Small intestine (tissue), 7 donors: ENCODE results near the gene ITPR2. TPM values are rescaled to one million over a fixed set of nuclear protein-coding genes. Genes with fewer than 3 reads are reported as not detected.
"Not testable (repeated sequence)": the region's sequence is repeated elsewhere in the genome, so short reads cannot be mapped to it uniquely, and the experiment has no call there.

Source experiments
- DNase-seq, 2 donors: peaks; one replicate each; pipeline versions ENCODE4 v3.0.0 to v3.0.0-alpha.2; 2013
- FAIRE-seq: peaks from 2 replicates; lab custom pipeline; 2012; peaks lifted over from hg19 to GRCh38; lab: Jason Lieb, UNC
- H3K27ac ChIP-seq, 3 donors: one replicate each; pipeline ENCODE4 v1.5.1; 2013; ENCODE audit warnings: low read length in 2 of 3, mild to moderate bottlenecking in 2 of 3, control low read depth in 1 of 3, inconsistent platforms in 1 of 3, low read depth in 1 of 3, moderate library complexity in 1 of 3
- H3K27me3 ChIP-seq, 3 donors: one replicate each; pipeline ENCODE4 v1.6.1; 2013; ENCODE audit warnings: low read length in 3 of 3, inconsistent platforms in 1 of 3; ENCODE audit not compliant: control insufficient read depth in 3 of 3, insufficient read depth in 3 of 3
- H3K36me3 ChIP-seq, 3 donors: one replicate each; pipeline ENCODE4 v1.6.1; 2013; ENCODE audit warnings: low read length in 3 of 3, inconsistent platforms in 1 of 3, low read depth in 1 of 3, mild to moderate bottlenecking in 1 of 3, moderate library complexity in 1 of 3; ENCODE audit not compliant: control insufficient read depth in 3 of 3, insufficient read depth in 2 of 3
- H3K4me1 ChIP-seq, 3 donors: one replicate each; pipeline ENCODE4 v1.6.1; 2013; ENCODE audit warnings: low read length in 2 of 3, inconsistent platforms in 1 of 3, low read depth in 1 of 3, mild to moderate bottlenecking in 1 of 3, moderate library complexity in 1 of 3; ENCODE audit not compliant: control insufficient read depth in 3 of 3, insufficient read depth in 2 of 3
- H3K4me3 ChIP-seq, 3 donors: one replicate each; pipeline ENCODE4 v1.5.1; 2013; ENCODE audit warnings: low read length in 3 of 3, control low read depth in 1 of 3, inconsistent platforms in 1 of 3, low read depth in 1 of 3, mild to moderate bottlenecking in 1 of 3, moderate library complexity in 1 of 3
- H3K9me3 ChIP-seq, 2 donors: one replicate each; pipeline ENCODE4 v1.6.1; 2013; ENCODE audit warnings: low read depth in 1 of 2, low read length in 1 of 2; ENCODE audit not compliant: control insufficient read depth in 2 of 2, insufficient read depth in 1 of 2
- WGBS, 3 donors: extraction: QIAGEN DNeasy Blood & Tissue Kit; methylation state at CpG; one replicate each; pipeline ENCODE4 v1.1.7; 2013; 5-methylcytosine and 5-hydroxymethylcytosine counted together
- polyA plus RNA-seq, 4 donors: library from polyadenylated mRNA; stranded (reverse) in 3 of 4; unstranded in 1 of 4; fragments of 200-250 nt in 3 of 4; fragments of 120-200 nt in 1 of 4; gene quantifications; one replicate each; pipeline versions ENCODE4 v1.2.1 to v1.2.3, GENCODE V29; 2013
- donor health status: healthy with polysubstance abuse.
- donor health status: control.
- donor health status: control.
- donor health status: Bipolar disorder and iron deficiency.
- donor health status: healthy.

The ITPR2 gene
- polyA plus RNA-seq, 4 donors: 2.2 to 9.2 (median 4.4) TPM

DNA sequence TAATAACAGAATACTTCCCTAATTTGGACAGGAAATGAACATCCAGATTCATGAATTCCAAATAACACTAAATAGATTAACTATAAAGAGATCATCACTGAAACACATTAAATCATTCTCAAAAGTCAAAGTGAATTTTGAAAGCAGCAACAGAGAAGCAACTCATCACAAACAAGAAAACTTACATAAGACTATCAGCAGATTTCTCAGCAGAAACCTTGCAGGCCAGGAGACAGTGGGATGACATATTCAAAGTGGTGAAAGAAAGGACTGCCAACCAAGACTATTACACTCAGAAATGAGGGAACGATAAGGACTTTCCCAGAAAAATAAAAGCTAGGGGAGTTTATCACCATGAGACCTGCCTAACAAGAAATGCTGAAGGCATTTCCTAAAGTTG is 70.8 kb downstream of the ITPR2 start:
- H3K4me3 ChIP-seq: no peak overlapping the region
- no peaks in the 10 kb centered on the region for H3K27me3 ChIP-seq
- FAIRE-seq (no peak), DNase-seq (no peak)
- H3K9me3 ChIP-seq: peaks cover 0 to 18% of the 10 kb centered on the region in 2 donors
- H3K4me1 ChIP-seq: no peaks in the 10 kb centered on the region
- 100% methylated on average over 1 of the region's 1 CpG for whole genome bisulfite sequencing, 3 donors
- peaks cover 0 to 4% (median 0%) of the 10 kb centered on the region in 3 donors for H3K36me3 ChIP-seq
- no peak overlapping the region for H3K27ac ChIP-seq

DNA sequence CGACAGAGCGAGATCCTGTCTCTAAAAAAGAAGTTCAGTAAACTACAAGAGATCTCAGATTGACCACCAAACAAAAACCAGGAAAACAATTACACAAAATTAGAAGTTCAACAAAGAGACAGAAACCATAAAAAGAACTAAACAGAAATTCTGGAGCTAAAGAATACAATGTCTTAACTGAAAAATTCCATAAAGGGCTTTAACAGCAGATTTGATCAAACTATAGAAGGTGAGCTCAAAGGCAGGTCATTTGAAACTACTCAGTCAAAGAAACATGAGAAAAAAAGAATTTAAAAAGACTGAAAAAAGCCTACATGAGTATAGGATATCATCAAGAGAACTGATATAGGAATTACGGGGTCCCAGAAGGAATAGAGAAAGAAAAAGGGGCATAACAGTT is 71.2 kb downstream of the ITPR2 start:
- peaks cover 0 to 4% (median 0%) of the 10 kb centered on the region in 3 donors for H3K36me3 ChIP-seq
- H3K27me3 ChIP-seq: no peaks in the 10 kb centered on the region
- no peak for DNase-seq
- no peak overlapping the region for H3K4me3 ChIP-seq
- H3K27ac ChIP-seq: no peak overlapping the region
- H3K9me3 ChIP-seq: peaks cover 0 to 21% of the 10 kb centered on the region in 2 donors
- 97 to 99% (median 99%) methylated on average over 3 of the region's 3 CpGs for WGBS, 3 donors
- H3K4me1 ChIP-seq: no peaks in the 10 kb centered on the region
- FAIRE-seq: no peak

DNA sequence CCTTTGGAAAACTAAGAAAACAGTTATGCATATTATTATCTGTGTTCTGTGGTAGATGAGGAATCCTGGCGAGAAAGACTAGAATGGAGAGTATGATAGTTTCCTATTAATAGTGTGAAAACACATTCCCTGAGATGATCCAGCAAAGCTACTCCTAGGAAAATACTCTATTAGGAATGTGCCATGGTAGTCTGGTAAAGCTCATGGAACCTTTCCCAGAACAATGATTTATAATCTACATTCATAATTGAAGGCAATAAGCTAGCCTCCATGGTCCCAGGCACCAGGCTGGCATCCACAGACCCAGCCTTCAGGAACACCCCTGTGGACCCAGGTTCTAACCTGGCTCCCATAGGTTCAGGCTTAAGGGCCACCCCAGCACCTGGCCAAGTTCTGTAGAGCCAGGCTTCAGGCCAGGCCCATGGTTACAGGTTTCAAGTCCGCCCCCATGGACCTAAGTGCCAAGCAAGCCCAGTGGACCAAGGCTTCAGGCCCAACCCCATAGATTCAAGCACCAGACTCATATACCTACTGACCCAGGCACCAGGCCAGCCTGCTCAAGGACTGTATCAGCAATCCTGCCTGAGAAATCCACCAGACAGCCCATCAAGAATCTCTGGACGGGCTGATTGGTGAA is 72.2 kb downstream of the ITPR2 start:
- Histone ChIP-seq H3K4me1 (no peaks in the 10 kb centered on the region), H3K9me3 (peaks cover 0 to 22% of the 10 kb centered on the region in 2 donors), H3K4me3 (no peak overlapping the region), H3K36me3 (peaks cover 0 to 4% (median 0%) of the 10 kb centered on the region in 3 donors), H3K27ac (no peak overlapping the region), H3K27me3 (no peaks in the 10 kb centered on the region)
- DNase-seq (no peak), FAIRE-seq (no peak)
- WGBS, 3 donors: 94 to 97% (median 96%) methylated on average over 3 of the region's 3 CpGs

GRCh38 chr12:26755362-26755761 is 77.6 kb downstream of the ITPR2 start:
- H3K36me3 ChIP-seq, H3K27ac ChIP-seq, H3K4me3 ChIP-seq, FAIRE-seq, H3K27me3 ChIP-seq, DNase-seq, H3K4me1 ChIP-seq: not testable (repeated sequence)
- 96 to 99% (median 98%) methylated on average over 3 of the region's 3 CpGs for WGBS, 3 donors
- peaks cover 0 to 13% of the 10 kb centered on the region in 2 donors for H3K9me3 ChIP-seq

DNA sequence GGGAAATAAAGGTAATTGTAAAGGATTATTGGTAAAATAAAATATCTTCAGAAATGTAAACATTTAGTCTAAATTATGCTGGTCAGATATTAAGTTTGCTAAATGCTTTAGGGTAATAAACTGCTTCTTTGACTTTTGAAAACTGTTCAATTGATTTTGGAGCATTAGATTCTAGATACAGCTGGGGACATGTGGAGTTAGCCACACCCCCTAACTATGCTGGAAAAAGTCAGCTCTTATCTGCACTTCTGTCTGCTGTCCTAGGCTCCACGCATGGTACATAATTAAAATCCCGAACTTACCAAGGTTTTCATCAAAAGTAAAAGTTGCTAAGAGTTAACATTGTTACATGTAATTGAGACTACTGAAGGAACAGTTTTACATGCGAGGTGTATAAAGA is 78.8 kb downstream of the ITPR2 start:
- 95 to 97% (median 96%) methylated on average over 3 of the region's 3 CpGs for WGBS, 3 donors
- DNase-seq (no peak), FAIRE-seq (peak; percentile 5)
- H3K27me3 ChIP-seq: no peaks in the 10 kb centered on the region
- H3K9me3 ChIP-seq: peaks cover 0 to 10% of the 10 kb centered on the region in 2 donors
- no peak overlapping the region for H3K4me3 ChIP-seq
- H3K27ac ChIP-seq: no peak overlapping the region
- H3K36me3 ChIP-seq: no peaks in the 10 kb centered on the region
- H3K4me1 ChIP-seq: peaks cover 0 to 3% (median 2%) of the 10 kb centered on the region in 3 donors

DNA sequence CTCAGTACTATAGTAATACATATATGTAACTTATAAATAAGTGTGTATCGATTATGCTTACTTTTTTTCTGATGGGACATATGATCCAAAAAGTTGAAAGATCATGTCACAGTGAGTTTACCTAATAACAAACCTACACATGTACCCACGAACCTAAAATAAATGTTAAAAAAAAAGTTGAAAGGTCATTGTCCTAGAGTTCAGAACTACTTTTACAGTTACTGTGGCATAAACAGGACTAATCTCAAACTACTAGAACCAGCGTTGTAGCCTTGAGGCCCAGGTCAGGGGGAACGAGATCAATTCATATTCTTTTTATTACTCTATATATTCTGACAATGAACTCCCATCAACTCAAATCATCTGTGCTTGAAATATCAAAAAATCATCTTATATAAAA is 81.8 kb downstream of the ITPR2 start:
- no peaks in the 10 kb centered on the region for H3K36me3 ChIP-seq

GRCh38 chr12:26750531-26751175 is 82.3 kb downstream of the ITPR2 start:
- 73 to 78% (median 76%) methylated on average over 7 of the region's 7 CpGs for WGBS, 3 donors
- Histone ChIP-seq H3K36me3 (no peaks in the 10 kb centered on the region), H3K4me3 (no peak overlapping the region), H3K27me3 (no peaks in the 10 kb centered on the region), H3K9me3 (peaks cover 0 to 5% of the 10 kb centered on the region in 2 donors), H3K27ac (no peak overlapping the region), H3K4me1 (peaks cover 0 to 3% (median 2%) of the 10 kb centered on the region in 3 donors)
- no peak for DNase-seq
- FAIRE-seq: no peak

More for the DNA sequence above, 81.8 kb downstream of the ITPR2 start:
- no peak overlapping the region for H3K27ac ChIP-seq
- no peaks in the 10 kb centered on the region for H3K27me3 ChIP-seq
- no peak overlapping the region for H3K4me3 ChIP-seq
- peaks cover 0 to 6% of the 10 kb centered on the region in 2 donors for H3K9me3 ChIP-seq
- H3K4me1 ChIP-seq: peaks cover 0 to 3% (median 2%) of the 10 kb centered on the region in 3 donors
- DNase-seq (no peak), FAIRE-seq (no peak)
- 85 to 88% (median 87%) methylated on average over 4 of the region's 4 CpGs for WGBS, 3 donors

DNA sequence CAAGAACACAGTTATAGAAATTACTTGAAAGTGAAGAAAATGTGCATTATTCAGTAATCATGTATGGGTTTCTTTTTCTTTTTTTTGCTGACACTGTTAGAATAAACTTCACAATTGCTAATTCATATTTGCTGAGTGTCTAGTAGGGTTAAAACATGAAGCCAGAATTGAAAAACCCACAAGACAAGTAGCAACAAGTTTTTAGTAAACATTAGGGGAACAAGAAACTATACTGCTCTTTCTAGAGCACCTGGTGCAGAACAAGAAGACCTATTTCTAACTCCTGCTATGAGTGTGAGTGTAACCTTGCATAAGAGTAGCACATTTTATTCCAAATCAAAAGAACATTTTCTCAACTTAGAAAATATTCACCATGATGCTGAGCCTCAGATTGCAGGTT is 83.2 kb downstream of the ITPR2 start:
- Histone ChIP-seq H3K4me1 (peaks cover 0 to 3% (median 2%) of the 10 kb centered on the region in 3 donors), H3K27ac (no peak overlapping the region), H3K36me3 (no peaks in the 10 kb centered on the region), H3K4me3 (no peak overlapping the region), H3K27me3 (no peaks in the 10 kb centered on the region), H3K9me3 (peaks cover 0 to 3% of the 10 kb centered on the region in 2 donors)
- FAIRE-seq: no peak
- DNase-seq: no peak
